ES-I3 (cell line): ENCODE data around the gene CAPNS2.

Experiments
- H3K36me3 ChIP-seq: 2 replicates; pipeline ENCODE4 v1.6.1; 2013; ENCODE audit warnings: mild to moderate bottlenecking, low read length, control low read depth, moderate library complexity; ENCODE audit not compliant: insufficient read depth
- H3K4me1 ChIP-seq: 2 replicates; pipeline ENCODE4 v1.6.1; 2013; ENCODE audit warnings: mild to moderate bottlenecking, control low read depth, low read length; ENCODE audit not compliant: insufficient read depth
- H3K9ac ChIP-seq: 2 replicates; pipeline ENCODE4 v1.6.1; 2013; ENCODE audit warnings: low read depth, mild to moderate bottlenecking, low read length, moderate library complexity
- H3K9me3 ChIP-seq: 2 replicates; pipeline ENCODE4 v1.6.1; 2013; ENCODE audit warnings: mild to moderate bottlenecking, low read length, moderate library complexity; ENCODE audit not compliant: control insufficient read depth, insufficient read depth

Gene CAPNS2

DNA sequence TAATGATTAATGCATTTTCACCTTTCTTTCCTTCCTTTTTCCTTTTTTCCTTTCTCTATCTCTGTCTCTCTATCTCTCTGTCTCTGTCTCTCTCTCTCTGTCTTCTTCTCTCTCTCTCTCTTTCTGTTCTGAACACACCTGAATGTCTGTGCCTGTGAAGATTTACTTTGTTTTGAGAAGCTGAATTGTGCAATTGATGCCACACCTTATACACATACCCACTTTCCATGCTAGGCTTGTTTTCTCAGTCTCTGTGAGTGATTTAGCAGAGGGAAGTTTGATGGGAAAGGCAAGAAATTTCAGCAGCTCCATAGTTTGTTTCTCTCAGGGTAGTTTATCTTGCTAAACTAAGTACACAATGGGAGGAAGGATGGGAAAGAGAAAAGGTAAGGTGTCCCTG lies 9.3 kb upstream of the CAPNS2 start:
- Histone ChIP-seq H3K4me1 (no peaks in the 10 kb centered on the region), H3K36me3 (no peaks in the 10 kb centered on the region), H3K9ac (no peak overlapping the region), H3K9me3 (0 out of 2 replicates have a peak, but pooled peaks cover 2% of the 10 kb centered on the region)

DNA sequence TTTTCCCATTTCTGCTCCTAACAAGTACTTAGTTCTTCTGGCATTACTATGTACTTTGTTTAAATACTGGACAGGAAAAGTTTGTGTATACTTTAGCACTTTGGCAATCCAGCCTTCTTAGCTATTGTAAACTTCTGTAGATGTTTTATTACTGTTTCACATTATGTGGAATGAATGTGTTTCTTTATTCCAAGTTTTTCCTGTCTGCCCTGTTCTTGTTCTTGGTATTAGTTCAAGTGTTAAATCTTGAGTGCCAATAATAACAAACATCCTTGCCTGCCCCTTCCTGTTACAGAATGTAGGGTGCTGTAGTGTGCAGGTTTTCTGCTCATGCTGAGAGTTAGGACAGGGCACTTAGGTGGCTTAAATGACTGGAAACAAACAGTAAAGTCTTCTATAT lies 7.3 kb upstream of the CAPNS2 start:
- H3K4me1 ChIP-seq, result no peaks in the 10 kb centered on the region
- H3K9ac ChIP-seq, result no peak overlapping the region
- no peaks in the 10 kb centered on the region for H3K36me3 ChIP-seq
- H3K9me3 ChIP-seq, result 0 out of 2 replicates have a peak, but pooled peaks cover 2% of the 10 kb centered on the region

DNA sequence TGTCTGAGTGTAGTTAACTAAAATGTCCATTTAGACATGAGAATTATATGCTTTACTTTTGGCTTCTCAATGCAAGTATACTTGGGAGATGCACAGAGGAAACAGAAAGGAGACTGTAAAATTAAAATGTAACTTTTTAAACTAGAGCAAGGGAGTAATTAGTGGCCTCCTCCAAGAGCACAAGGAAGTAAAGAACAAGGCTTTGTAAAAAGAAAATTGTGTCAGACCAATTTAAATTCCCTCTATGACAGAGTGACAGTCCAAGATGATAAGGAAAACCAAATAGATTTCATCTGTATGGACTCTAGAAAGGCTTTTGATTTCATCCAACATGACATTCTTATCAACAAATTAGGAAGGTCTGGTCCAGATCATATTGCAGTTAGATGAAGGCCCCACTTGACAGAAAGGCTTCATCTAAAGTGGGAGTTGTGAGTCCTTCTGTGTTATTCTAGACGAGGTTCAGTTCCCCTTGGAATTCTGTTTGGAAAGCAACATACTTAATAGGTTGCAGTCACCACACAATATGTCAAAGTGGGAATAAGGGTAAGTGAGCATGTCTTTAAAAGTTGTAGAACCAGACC lies 6.5 kb upstream of the CAPNS2 start:
- Histone ChIP-seq H3K9me3 (0 out of 2 replicates have a peak, but pooled peaks cover 2% of the 10 kb centered on the region), H3K9ac (no peak overlapping the region)

DNA sequence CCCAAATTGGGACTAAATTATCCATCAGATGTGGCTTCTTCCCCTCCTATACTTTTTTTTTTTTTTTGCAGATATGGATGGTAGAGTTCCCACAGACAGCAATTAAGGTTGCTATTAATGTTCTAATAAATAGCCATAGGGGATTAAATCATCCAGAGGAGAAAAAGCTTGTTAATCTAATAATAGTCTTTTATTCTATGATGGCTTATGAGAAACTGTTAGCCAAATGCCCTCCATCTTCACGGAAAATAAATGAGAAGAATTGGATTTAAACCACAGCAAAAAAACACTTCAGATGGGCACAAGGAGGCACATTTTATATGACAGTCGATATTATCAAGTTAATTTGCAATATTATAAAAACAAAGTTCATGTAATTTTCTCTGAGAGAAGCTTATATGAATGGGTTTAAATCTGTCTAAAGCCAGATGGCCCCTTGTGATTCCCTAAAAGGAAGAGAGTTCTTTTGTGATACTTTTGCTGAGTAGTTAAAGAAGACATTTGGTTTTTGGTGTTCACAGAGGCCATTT lies 5.1 kb upstream of the CAPNS2 start:
- H3K9me3 ChIP-seq, result no peaks in the 10 kb centered on the region
- H3K4me1 ChIP-seq, result no peaks in the 10 kb centered on the region
- no peaks in the 10 kb centered on the region for H3K36me3 ChIP-seq
- H3K9ac ChIP-seq, result no peak overlapping the region

More for the DNA sequence above, 6.5 kb upstream of the CAPNS2 start:
- Histone ChIP-seq H3K4me1 (no peaks in the 10 kb centered on the region), H3K36me3 (no peaks in the 10 kb centered on the region)

DNA sequence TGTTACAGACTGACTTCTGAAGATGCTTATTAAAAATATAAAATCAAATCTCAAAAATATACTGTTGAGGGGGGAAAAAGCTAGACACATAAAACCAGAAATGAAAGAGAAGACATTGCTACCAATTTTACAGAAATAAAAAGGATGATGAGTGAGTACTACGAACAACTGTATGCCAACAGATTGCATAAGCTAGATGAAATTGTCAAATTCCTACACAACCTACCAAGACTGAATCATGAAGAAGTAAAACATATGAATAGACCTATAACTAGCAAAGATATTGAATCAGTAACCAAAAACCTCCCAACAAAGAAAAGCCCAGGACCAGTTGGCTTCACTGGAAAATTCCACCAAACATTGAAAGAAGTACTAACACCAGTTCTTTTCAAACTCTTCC lies 3.5 kb upstream of the CAPNS2 start:
- no peak overlapping the region for H3K9ac ChIP-seq
- no peaks in the 10 kb centered on the region for H3K36me3 ChIP-seq
- no peaks in the 10 kb centered on the region for H3K4me1 ChIP-seq
- no peaks in the 10 kb centered on the region for H3K9me3 ChIP-seq

- Histone ChIP-seq H3K4me1 (no peaks in the 10 kb centered on the region), H3K9ac (no peak overlapping the region), H3K9me3 (no peaks in the 10 kb centered on the region), H3K36me3 (no peaks in the 10 kb centered on the region)
Measured at GRCh38 chr16:55563797-55564196, 2.7 kb upstream of the CAPNS2 start.

DNA sequence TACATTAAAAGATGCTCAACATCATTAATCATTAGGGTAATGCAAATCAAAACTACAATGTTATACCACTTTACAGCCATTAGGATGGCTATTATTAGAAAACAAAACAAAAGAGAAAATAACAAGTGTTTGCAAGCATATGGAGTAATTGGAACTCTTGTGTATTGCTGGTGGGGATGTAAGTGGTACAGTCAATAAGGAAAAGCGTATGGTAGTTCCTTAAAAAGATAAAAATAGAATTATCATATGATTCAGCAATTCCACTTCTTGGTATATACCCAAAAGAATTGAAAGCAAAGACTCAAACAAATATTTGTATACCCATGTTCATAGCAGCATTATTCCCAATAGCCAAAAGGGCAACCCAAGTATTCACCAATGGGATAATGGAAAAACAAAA lies 1.4 kb upstream of the CAPNS2 start:
- no peak overlapping the region for H3K9ac ChIP-seq
- no peaks in the 10 kb centered on the region for H3K9me3 ChIP-seq
- no peaks in the 10 kb centered on the region for H3K36me3 ChIP-seq
- no peaks in the 10 kb centered on the region for H3K4me1 ChIP-seq

- H3K9me3 ChIP-seq, result no peaks in the 10 kb centered on the region
- H3K9ac ChIP-seq, result no peak overlapping the region
- no peaks in the 10 kb centered on the region for H3K36me3 ChIP-seq
- no peaks in the 10 kb centered on the region for H3K4me1 ChIP-seq
Measured at GRCh38 chr16:55567382-55567781, 898 bp downstream of the CAPNS2 start.

- Histone ChIP-seq H3K36me3 (no peaks in the 10 kb centered on the region), H3K4me1 (no peaks in the 10 kb centered on the region), H3K9ac (no peak overlapping the region), H3K9me3 (no peaks in the 10 kb centered on the region)
Measured at GRCh38 chr16:55568207-55568606, 1.7 kb downstream of the CAPNS2 start.

- H3K9me3 ChIP-seq, result no peaks in the 10 kb centered on the region
- no peaks in the 10 kb centered on the region for H3K36me3 ChIP-seq
- no peak overlapping the region for H3K9ac ChIP-seq
- H3K4me1 ChIP-seq, result no peaks in the 10 kb centered on the region
Measured at GRCh38 chr16:55569025-55569424, 2.5 kb downstream of the CAPNS2 start.

GRCh38 chr16:55570159-55570558 lies 3.7 kb downstream of the CAPNS2 start:
- H3K36me3 ChIP-seq, result no peaks in the 10 kb centered on the region
- H3K9me3 ChIP-seq, result no peaks in the 10 kb centered on the region
- no peaks in the 10 kb centered on the region for H3K4me1 ChIP-seq
- no peak overlapping the region for H3K9ac ChIP-seq

DNA sequence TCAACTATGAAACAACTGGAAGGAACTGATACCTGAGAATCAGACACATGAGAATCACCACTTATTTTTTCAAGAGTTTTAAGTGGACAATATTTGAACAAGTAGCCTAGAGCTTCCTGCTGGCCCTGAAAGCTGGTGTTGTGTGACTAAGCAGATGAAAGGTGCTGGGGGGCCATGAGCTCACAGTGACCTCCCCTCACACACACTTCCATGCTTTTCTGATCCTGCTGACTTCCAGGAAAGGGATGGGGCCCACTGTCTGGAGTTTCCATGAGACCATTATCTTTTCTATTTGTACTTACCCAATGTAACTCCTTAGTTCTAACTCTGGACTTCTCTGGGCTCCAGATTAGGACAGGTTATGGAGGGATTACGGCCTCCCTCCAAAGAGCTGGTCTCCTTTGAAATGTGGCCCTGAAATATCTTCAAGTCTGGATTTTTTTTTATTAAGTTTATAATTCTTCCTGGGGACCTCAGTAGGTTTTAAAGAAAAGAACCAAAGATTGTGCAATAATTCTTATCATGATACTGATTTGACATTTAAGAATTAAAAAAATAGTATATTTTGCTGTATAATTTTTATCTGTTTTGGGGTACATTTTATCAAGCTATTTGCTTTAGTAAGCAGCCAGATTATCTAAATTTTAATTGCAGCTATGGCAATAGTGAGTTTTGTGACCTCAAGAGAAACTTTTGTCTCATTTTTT lies 4.9 kb downstream of the CAPNS2 start:
- no peaks in the 10 kb centered on the region for H3K4me1 ChIP-seq
- H3K36me3 ChIP-seq, result no peaks in the 10 kb centered on the region
- no peak overlapping the region for H3K9ac ChIP-seq
- H3K9me3 ChIP-seq, result no peaks in the 10 kb centered on the region

- H3K9ac ChIP-seq, result no peak overlapping the region
- H3K9me3 ChIP-seq, result no peaks in the 10 kb centered on the region
- H3K36me3 ChIP-seq, result no peaks in the 10 kb centered on the region
- no peaks in the 10 kb centered on the region for H3K4me1 ChIP-seq
Measured at GRCh38 chr16:55572439-55572838, 6.0 kb downstream of the CAPNS2 start.

- H3K36me3 ChIP-seq, result no peaks in the 10 kb centered on the region
- H3K9me3 ChIP-seq, result no peaks in the 10 kb centered on the region
- no peaks in the 10 kb centered on the region for H3K4me1 ChIP-seq
- no peak overlapping the region for H3K9ac ChIP-seq
Measured at GRCh38 chr16:55574811-55575210, 8.3 kb downstream of the CAPNS2 start.

GRCh38 chr16:55575496-55575895 lies 9.0 kb downstream of the CAPNS2 start:
- Histone ChIP-seq H3K4me1 (no peaks in the 10 kb centered on the region), H3K9me3 (no peaks in the 10 kb centered on the region), H3K9ac (no peak overlapping the region), H3K36me3 (no peaks in the 10 kb centered on the region)
